ENCODE measurements around the gene USP7. TPM values are rescaled to one million over a fixed set of nuclear protein-coding genes. Genes with fewer than 3 reads are reported as not detected.

Gene USP7
- total RNA-seq, 2 donors from 2014 or later, result 114 to 140 TPM

GRCh38 chr16:8948831-8949230 lies 14.9 kb downstream of the USP7 start:
- H3K9ac ChIP-seq (ENCODE audit: extremely low read depth, low read length, poor library complexity, severe bottlenecking), result no peak overlapping the region
- no peak overlapping the region for H3K4me3 ChIP-seq (ENCODE audit: low read length)
- WGBS, 2 experiments (ENCODE audit: insufficient coverage in 1 of 2, insufficient read length in 1 of 2), result 95 to 97% methylated on average over 4 to 5 of the region's 5 CpGs
- no peak overlapping the region for H3K27ac Mint-ChIP-seq
- H3K27me3 Mint-ChIP-seq (ENCODE audit: insufficient read depth), result no peaks in the 10 kb centered on the region
- H3K36me3 Mint-ChIP-seq (ENCODE audit: low read depth), result peaks cover 3% of the 10 kb centered on the region
- H3K9me3 Mint-ChIP-seq, result no peaks in the 10 kb centered on the region
- no peaks in the 10 kb centered on the region for H3K36me3 ChIP-seq (ENCODE audit: control insufficient read depth, insufficient read depth, low read length)
- H3K4me1 Mint-ChIP-seq, result peaks cover 64% of the 10 kb centered on the region
- no peak for DNase-seq
- H3K4me3 Mint-ChIP-seq, result no peak overlapping the region
- H3K9me3 ChIP-seq (ENCODE audit: control insufficient read depth, low read length), result no peaks in the 10 kb centered on the region
- H3K27ac ChIP-seq (ENCODE audit: low read depth, low read length), result no peak overlapping the region
- H3K27me3 ChIP-seq (ENCODE audit: control insufficient read depth, insufficient read depth, low read length, poor library complexity, severe bottlenecking), result no peaks in the 10 kb centered on the region
- no peak for TF ChIP-seq CTCF (conservative IDR thresholded peaks at IDR 0.05)
- H3K4me1 ChIP-seq (ENCODE audit: control insufficient read depth, insufficient read depth, low read length), result peaks cover 13% of the 10 kb centered on the region

GRCh38 chr16:8948069-8948593 lies 15.6 kb downstream of the USP7 start:
- Histone ChIP-seq H3K4me3 (ENCODE audit: low read length) (no peak overlapping the region), H3K9me3 (ENCODE audit: control insufficient read depth, low read length) (no peaks in the 10 kb centered on the region), H3K27me3 (ENCODE audit: control insufficient read depth, insufficient read depth, low read length, poor library complexity, severe bottlenecking) (no peaks in the 10 kb centered on the region), H3K9ac (ENCODE audit: extremely low read depth, low read length, poor library complexity, severe bottlenecking) (no peak overlapping the region), H3K36me3 (ENCODE audit: control insufficient read depth, insufficient read depth, low read length) (no peaks in the 10 kb centered on the region), H3K4me1 (ENCODE audit: control insufficient read depth, insufficient read depth, low read length) (peaks cover 13% of the 10 kb centered on the region), H3K27ac (ENCODE audit: low read depth, low read length) (no peak overlapping the region)
- H3K27me3 Mint-ChIP-seq (ENCODE audit: insufficient read depth), result no peaks in the 10 kb centered on the region
- peaks cover 68% of the 10 kb centered on the region for H3K4me1 Mint-ChIP-seq
- no peaks in the 10 kb centered on the region for H3K9me3 Mint-ChIP-seq
- peaks cover 3% of the 10 kb centered on the region for H3K36me3 Mint-ChIP-seq (ENCODE audit: low read depth)
- peak overlapping the region; percentile 88 for H3K27ac Mint-ChIP-seq
- 92 to 93% methylated on average over 4 to 6 of the region's 6 CpGs for WGBS, 2 experiments (ENCODE audit: insufficient coverage in 1 of 2, insufficient read length in 1 of 2)
- DNase-seq, result no peak
- no peak overlapping the region for H3K4me3 Mint-ChIP-seq
- TF ChIP-seq CTCF (conservative IDR thresholded peaks at IDR 0.05), result no peak

- peaks cover 11% of the 10 kb centered on the region for H3K4me1 ChIP-seq (ENCODE audit: control insufficient read depth, insufficient read depth, low read length)
- no peaks in the 10 kb centered on the region for H3K27me3 Mint-ChIP-seq (ENCODE audit: insufficient read depth)
- H3K36me3 ChIP-seq (ENCODE audit: control insufficient read depth, insufficient read depth, low read length), result no peaks in the 10 kb centered on the region
- H3K4me3 ChIP-seq (ENCODE audit: low read length), result no peak overlapping the region
- H3K4me1 Mint-ChIP-seq, result peaks cover 61% of the 10 kb centered on the region
- peaks cover 3% of the 10 kb centered on the region for H3K36me3 Mint-ChIP-seq (ENCODE audit: low read depth)
- H3K27ac Mint-ChIP-seq, result no peak overlapping the region
- H3K27me3 ChIP-seq (ENCODE audit: control insufficient read depth, insufficient read depth, low read length, poor library complexity, severe bottlenecking), result no peaks in the 10 kb centered on the region
- no peak overlapping the region for H3K4me3 Mint-ChIP-seq
- WGBS, 2 experiments (ENCODE audit: insufficient coverage in 1 of 2, insufficient read length in 1 of 2), result 84 to 100% methylated on average over 2 to 5 of the region's 6 CpGs
- DNase-seq, result peak; percentile 54
- no peaks in the 10 kb centered on the region for H3K9me3 ChIP-seq (ENCODE audit: control insufficient read depth, low read length)
- H3K27ac ChIP-seq (ENCODE audit: low read depth, low read length), result no peak overlapping the region
- H3K9ac ChIP-seq (ENCODE audit: extremely low read depth, low read length, poor library complexity, severe bottlenecking), result no peak overlapping the region
- no peak for TF ChIP-seq CTCF (conservative IDR thresholded peaks at IDR 0.05)
- no peaks in the 10 kb centered on the region for H3K9me3 Mint-ChIP-seq
Observed at GRCh38 chr16:8946544-8946943, 17.2 kb downstream of the USP7 start.
